HUES48 (cell line): Measurements from ENCODE around the gene CPE.

Experiments used
- H3K27ac ChIP-seq: one replicate; pipeline ENCODE4 v1.7.0; 2013; ENCODE audit warnings: low read depth, low read length, inconsistent platforms
- H3K27me3 ChIP-seq: 2 replicates; pipeline ENCODE4 v1.6.1; 2013; ENCODE audit warnings: mild to moderate bottlenecking, low read length; ENCODE audit not compliant: control insufficient read depth, insufficient read depth
- H3K36me3 ChIP-seq: 2 replicates; pipeline ENCODE4 v1.6.1; 2013; ENCODE audit warnings: low read length; ENCODE audit not compliant: control insufficient read depth, insufficient read depth
- H3K4me1 ChIP-seq: 2 replicates; pipeline ENCODE4 v1.6.1; 2013; ENCODE audit warnings: mild to moderate bottlenecking, low read length; ENCODE audit not compliant: control insufficient read depth, insufficient read depth
- H3K4me3 ChIP-seq: 2 replicates; pipeline ENCODE4 v1.5.1; 2013; ENCODE audit warnings: mild to moderate bottlenecking, low read depth, low read length
- H3K9ac ChIP-seq: 2 replicates; pipeline ENCODE4 v1.6.1; 2013; ENCODE audit warnings: mild to moderate bottlenecking, low read depth, low read length, moderate library complexity
- H3K9me3 ChIP-seq: 2 replicates; pipeline ENCODE4 v1.6.1; 2013; ENCODE audit warnings: low read length; ENCODE audit not compliant: control insufficient read depth, insufficient read depth

Gene CPE

GRCh38 chr4:165384186-165384585 is 5.4 kb downstream of the CPE start:
- Histone ChIP-seq H3K27ac (peak overlapping the region; percentile 33), H3K4me3 (no peak overlapping the region), H3K27me3 (peaks cover 15% of the 10 kb centered on the region), H3K9ac (no peak overlapping the region), H3K9me3 (no peaks in the 10 kb centered on the region), H3K36me3 (no peaks in the 10 kb centered on the region), H3K4me1 (peaks cover 31% of the 10 kb centered on the region)

DNA sequence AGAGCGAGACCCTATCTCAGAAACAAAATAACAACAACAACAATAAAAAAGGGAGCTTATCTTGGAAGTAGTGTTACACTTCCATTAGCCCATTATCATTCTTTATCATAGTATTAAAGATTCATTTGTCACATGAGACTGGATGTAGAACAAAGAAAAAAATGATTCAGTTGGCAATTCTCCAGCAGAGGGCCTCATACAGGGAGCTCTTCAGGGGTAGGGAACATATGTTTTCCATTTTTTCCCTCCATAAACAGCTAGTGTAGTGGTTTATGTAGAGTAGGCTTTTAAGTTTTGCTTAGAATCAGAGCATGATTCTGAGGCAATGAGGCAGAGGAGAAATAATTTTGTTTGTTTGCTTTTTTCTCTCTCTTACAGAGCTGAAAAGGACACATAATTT is 5.8 kb downstream of the CPE start:
- no peaks in the 10 kb centered on the region for H3K9me3 ChIP-seq
- no peak overlapping the region for H3K27ac ChIP-seq
- no peak overlapping the region for H3K4me3 ChIP-seq
- no peaks in the 10 kb centered on the region for H3K36me3 ChIP-seq
- no peak overlapping the region for H3K9ac ChIP-seq
- H3K4me1 ChIP-seq = peaks cover 31% of the 10 kb centered on the region
- H3K27me3 ChIP-seq = peaks cover 12% of the 10 kb centered on the region

- peaks cover 27% of the 10 kb centered on the region for H3K4me1 ChIP-seq
- peaks cover 7% of the 10 kb centered on the region for H3K27me3 ChIP-seq
- H3K4me3 ChIP-seq = no peak overlapping the region
- H3K9me3 ChIP-seq = no peaks in the 10 kb centered on the region
- H3K9ac ChIP-seq = no peak overlapping the region
- H3K36me3 ChIP-seq = no peaks in the 10 kb centered on the region
- H3K27ac ChIP-seq = no peak overlapping the region
These were observed 6.3 kb downstream of the CPE start for GRCh38 chr4:165385126-165385525.

DNA sequence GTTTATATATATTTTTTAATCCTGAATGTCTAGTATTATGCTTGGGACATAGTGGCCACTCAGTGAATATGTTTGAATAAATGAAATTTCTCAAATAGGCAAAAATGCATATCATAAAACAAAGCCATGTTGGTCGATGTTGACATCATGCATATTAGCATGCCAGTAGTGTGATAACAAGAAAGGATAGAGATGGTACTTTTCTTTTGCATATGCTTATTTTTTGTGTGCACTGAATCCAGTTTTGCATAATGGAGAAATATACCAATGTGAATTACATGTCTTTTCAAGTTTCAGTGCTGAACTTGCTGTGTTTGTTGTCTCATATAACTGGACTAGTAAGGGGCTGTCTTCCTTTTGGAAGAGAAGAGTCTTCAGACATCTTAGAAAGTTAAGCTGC is 7.5 kb downstream of the CPE start:
- Histone ChIP-seq H3K9ac (no peak overlapping the region), H3K27ac (no peak overlapping the region), H3K4me3 (no peak overlapping the region), H3K4me1 (peaks cover 20% of the 10 kb centered on the region), H3K36me3 (no peaks in the 10 kb centered on the region), H3K9me3 (no peaks in the 10 kb centered on the region), H3K27me3 (no peaks in the 10 kb centered on the region)

DNA sequence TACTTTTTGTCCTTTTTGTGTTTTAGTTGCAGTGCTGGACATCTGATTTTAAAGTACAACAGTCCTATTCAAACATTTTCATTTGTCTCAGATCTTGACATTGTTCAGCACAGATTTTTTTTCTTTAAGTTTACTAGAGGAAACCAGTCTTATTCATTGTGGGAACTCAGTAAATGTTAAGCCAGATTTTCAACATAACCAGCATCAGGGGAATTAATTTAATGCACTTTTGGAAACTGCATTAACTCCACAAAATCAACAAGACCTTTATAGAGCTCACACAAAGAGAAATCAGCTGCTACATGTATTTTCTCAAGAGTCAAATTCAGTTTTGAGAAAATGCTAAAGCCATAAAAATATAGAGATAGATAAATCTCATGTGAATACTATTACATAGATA is 9.9 kb downstream of the CPE start:
- H3K4me3 ChIP-seq = no peak overlapping the region
- H3K36me3 ChIP-seq = no peaks in the 10 kb centered on the region
- H3K9ac ChIP-seq = no peak overlapping the region
- H3K27ac ChIP-seq = no peak overlapping the region
- peaks cover 13% of the 10 kb centered on the region; the same call in 1 of the 2 replicates for H3K4me1 ChIP-seq
- no peaks in the 10 kb centered on the region for H3K27me3 ChIP-seq
- H3K9me3 ChIP-seq = no peaks in the 10 kb centered on the region

- no peaks in the 10 kb centered on the region for H3K9me3 ChIP-seq
- H3K27ac ChIP-seq = no peak overlapping the region
- no peaks in the 10 kb centered on the region for H3K4me1 ChIP-seq
- no peaks in the 10 kb centered on the region for H3K36me3 ChIP-seq
- no peak overlapping the region for H3K9ac ChIP-seq
- H3K27me3 ChIP-seq = no peaks in the 10 kb centered on the region
- H3K4me3 ChIP-seq = no peak overlapping the region
These were observed 14.2 kb downstream of the CPE start for GRCh38 chr4:165393051-165393450.

DNA sequence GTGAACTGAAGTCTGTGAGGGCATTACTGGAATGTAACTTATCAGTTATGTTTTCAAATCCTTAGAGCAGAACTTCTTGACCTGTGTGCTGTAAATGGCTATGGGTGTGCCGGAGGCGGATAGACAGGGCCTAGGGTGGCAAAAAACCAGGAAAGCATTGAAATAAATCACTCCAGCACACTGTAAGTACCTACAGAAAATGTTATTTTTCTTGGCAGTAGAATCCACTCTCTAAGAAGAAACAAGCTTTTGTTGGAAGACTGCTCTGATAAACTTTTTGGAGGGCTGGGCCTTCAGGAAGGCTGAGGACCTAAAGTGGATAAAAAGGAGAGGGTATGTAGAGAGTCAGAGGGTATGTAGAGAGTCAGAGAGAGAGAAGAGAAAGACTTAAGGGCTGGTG is 14.9 kb downstream of the CPE start:
- no peaks in the 10 kb centered on the region for H3K27me3 ChIP-seq
- H3K9ac ChIP-seq = no peak overlapping the region
- no peak overlapping the region for H3K27ac ChIP-seq
- H3K9me3 ChIP-seq = no peaks in the 10 kb centered on the region
- H3K4me1 ChIP-seq = peaks cover 5% of the 10 kb centered on the region; the same call in 1 of the 2 replicates
- H3K36me3 ChIP-seq = no peaks in the 10 kb centered on the region
- no peak overlapping the region for H3K4me3 ChIP-seq

DNA sequence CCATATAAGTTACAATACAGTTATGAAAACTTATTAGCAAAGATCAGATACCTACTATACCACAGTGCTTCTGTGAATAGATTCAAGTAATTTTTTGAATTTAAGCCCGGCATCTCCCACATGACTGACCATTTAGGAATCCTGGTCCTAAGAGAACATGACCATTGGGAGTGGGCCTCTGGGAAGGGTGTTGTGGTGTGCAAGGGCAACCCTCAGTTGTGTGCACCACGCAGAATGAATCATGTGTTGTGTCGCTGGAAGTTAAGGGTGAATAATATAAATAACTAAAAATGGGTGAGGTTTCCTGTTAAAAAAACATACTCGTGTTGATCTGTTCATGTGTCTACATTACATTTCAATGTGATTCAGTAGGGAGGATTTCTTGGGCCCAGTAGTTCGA is 15.5 kb downstream of the CPE start:
- H3K4me1 ChIP-seq = peaks cover 5% of the 10 kb centered on the region; the same call in 1 of the 2 replicates
- no peaks in the 10 kb centered on the region for H3K27me3 ChIP-seq
- no peaks in the 10 kb centered on the region for H3K36me3 ChIP-seq
- no peak overlapping the region for H3K4me3 ChIP-seq
- no peak overlapping the region for H3K27ac ChIP-seq
- no peaks in the 10 kb centered on the region for H3K9me3 ChIP-seq
- no peak overlapping the region for H3K9ac ChIP-seq

GRCh38 chr4:165398570-165398969 is 19.8 kb downstream of the CPE start:
- Histone ChIP-seq H3K9me3 (no peaks in the 10 kb centered on the region), H3K27ac (no peak overlapping the region), H3K36me3 (no peaks in the 10 kb centered on the region), H3K27me3 (no peaks in the 10 kb centered on the region), H3K4me1 (peaks cover 5% of the 10 kb centered on the region; the same call in 1 of the 2 replicates), H3K9ac (no peak overlapping the region), H3K4me3 (no peak overlapping the region)

GRCh38 chr4:165402375-165402774 is 23.6 kb downstream of the CPE start:
- Histone ChIP-seq H3K4me1 (peaks cover 5% of the 10 kb centered on the region; the same call in 1 of the 2 replicates), H3K27me3 (no peaks in the 10 kb centered on the region), H3K9me3 (no peaks in the 10 kb centered on the region), H3K4me3 (no peak overlapping the region), H3K9ac (no peak overlapping the region), H3K36me3 (no peaks in the 10 kb centered on the region), H3K27ac (no peak overlapping the region)

DNA sequence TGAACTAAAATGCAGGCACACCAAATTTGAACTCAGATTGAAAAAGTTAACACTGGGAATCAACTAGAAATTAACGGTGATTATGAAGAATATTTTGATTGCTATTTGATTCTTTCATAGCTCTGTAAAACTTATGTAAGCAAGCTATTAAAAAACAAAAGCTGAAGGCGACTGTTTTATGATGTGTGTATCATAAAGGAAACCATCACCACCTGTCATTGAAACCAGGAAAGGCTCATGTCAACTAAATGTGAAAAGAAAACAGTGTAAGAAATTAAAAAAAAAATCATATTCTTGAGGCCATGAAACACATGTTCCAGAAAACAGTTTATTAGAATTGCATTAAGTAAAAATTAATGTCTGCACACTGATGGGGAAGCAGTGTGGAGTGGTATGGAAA is 24.2 kb downstream of the CPE start:
- no peaks in the 10 kb centered on the region for H3K27me3 ChIP-seq
- H3K9ac ChIP-seq = no peak overlapping the region
- H3K4me3 ChIP-seq = no peak overlapping the region
- H3K4me1 ChIP-seq = peaks cover 5% of the 10 kb centered on the region; the same call in 1 of the 2 replicates
- H3K36me3 ChIP-seq = no peaks in the 10 kb centered on the region
- H3K9me3 ChIP-seq = no peaks in the 10 kb centered on the region
- no peak overlapping the region for H3K27ac ChIP-seq

- Histone ChIP-seq H3K27ac (no peak overlapping the region), H3K4me1 (peaks cover under 1% of the 10 kb centered on the region; the same call in 1 of the 2 replicates), H3K9me3 (no peaks in the 10 kb centered on the region)
These were observed 24.8 kb downstream of the CPE start for GRCh38 chr4:165403637-165404036.

More at GRCh38 chr4:165403637-165404036, 24.8 kb downstream of the CPE start:
- Histone ChIP-seq H3K27me3 (no peaks in the 10 kb centered on the region), H3K9ac (no peak overlapping the region), H3K4me3 (no peak overlapping the region), H3K36me3 (no peaks in the 10 kb centered on the region)
